Right renal pelvis (tissue), 4 donors: Measurements from ENCODE around the gene LRAT. TPM values are rescaled to one million over a fixed set of nuclear protein-coding genes. Genes with fewer than 3 reads are reported as not detected.
A peak's percentile ranks its signal among the peaks of the same experiment; 100 is the strongest.

Experiments
- DNase-seq, 4 donors: peaks; one replicate each; pipeline ENCODE4 v3.0.0-alpha.2; 2013; ENCODE audit warnings: low read depth in 4 of 4, low spot score in 3 of 4, missing footprints in 1 of 4
- polyA plus RNA-seq, 4 donors: library from polyadenylated mRNA; unstranded; fragments of 120-200 nt; gene quantifications; one replicate each; pipeline ENCODE4 v1.2.1, GENCODE V29; 2013; ENCODE audit not compliant: insufficient read length in 4 of 4

LRAT gene
- polyA plus RNA-seq, 4 donors = 0.68 to 1.8 (median 0.90) TPM

- DNase-seq = no peak
Observed at GRCh38 chr4:154757713-154758112, 13.9 kb downstream of the LRAT start.

- DNase-seq = no peak
Observed at GRCh38 chr4:154760895-154761294, 17.1 kb downstream of the LRAT start.

DNA sequence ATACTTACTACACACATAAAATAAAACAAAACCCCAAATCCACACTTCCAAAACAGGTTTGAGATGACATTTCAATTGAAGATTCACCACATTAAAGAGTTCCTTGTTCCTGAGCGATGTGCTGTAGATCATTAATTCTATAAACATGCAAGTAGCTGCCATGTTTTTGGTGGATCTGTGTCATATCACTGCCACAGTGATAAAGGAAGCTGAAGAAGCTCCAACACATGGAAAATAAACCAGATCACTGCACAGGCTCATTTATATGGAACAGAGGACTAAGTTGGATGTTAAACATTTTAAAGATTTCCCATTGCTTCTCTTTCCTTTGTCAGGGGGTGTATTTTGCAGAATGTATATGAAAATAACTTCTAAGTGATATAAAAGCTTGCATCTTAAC is 34.5 kb downstream of the LRAT start:
- DNase-seq = no peak

DNA sequence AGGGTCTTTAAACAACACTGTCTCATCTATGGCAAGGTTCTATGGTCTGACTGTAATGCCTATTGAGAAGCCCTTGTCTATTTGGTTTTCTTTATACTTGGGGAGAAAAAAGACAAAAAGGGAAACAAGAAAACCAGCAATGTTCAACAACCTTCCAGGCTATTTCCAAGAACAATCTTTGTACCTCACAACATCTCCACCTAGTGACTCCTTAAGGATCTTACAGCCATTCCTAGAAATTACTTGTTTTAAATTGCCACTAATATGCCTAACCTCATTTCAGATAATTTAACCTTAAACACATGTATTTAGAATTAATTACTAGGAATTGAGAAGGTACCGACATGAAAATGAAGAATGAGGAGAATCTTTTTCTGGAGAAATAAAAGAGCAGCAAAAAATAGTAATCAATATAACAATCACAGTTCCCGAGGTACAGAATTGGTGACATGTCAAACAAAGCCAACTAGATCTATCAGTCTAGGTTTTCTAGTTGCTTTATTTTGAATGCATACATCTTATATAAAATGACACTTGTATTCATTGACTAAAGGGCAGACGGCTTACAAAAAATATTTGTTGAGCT is 35.7 kb downstream of the LRAT start:
- peak in 3 of 4 donors; percentile 1 to 8 (median 7) for DNase-seq

DNA sequence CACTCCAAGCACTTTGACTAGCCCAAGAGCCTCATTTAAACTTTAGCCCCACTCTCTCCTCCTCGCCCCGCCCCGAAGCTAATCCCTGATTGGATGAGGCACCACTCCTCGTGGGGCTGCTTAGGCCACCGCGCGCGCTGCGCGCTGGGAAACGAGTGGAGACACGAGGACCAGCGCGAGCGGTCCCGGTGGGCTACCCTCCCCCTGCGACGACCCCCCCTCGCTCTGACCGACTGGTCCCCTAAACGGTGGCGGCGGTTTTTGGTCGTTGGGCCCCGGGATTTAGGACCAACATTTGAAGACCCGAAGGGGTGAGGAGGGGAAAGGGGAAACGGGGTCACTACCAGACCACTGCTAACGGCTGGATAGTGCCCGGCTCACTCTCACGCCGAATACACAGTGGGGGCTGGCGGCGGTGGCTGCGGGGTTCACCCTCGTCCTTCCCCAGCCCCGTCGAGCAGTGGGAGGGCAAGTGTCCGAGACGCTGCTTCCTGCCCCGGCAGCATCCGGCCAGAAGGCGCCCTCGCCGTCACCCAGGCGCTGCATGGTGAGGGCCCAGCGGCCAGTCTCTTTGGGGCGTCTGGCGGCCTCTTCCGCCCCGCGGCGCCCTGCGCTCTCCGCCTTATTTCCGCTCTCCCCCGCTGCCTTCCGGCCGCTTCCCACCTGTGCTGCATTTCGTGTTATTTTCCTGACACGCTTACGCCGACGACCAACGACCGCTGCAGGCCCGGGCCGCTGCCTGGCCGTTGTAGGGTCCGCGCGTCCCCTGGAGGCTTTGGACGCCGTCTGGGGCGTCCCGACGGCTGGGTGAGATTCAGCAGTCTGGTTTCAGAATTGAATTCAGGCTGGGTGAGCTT is 37.6 kb downstream of the LRAT start, which contains the start of gene RBM46:
Gene RBM46 (plus strand): TSS at position 147 of the 857 bp plus-strand sequence. CDS start 15,481 bp downstream, outside the sequence.
- DNase-seq = no peak

DNA sequence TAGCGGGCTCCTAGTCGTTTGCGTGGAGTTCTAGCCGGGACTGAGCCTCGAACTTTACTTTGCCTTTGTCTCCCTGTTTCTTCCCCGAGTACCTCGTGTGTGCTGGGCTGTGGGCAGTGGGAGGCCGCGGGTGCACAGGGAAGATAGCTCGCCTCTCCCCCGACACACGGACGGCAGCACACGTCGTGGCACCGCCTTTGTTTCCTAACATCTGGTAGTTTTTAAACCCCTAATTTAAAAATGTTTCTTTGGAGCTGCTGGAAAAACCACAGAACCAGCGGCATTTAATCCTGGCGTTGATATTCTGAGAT is 38.1 kb downstream of the LRAT start:
- DNase-seq = no peak

Other genes starting within 250 kb of the LRAT start
- gene PLRG1, start 193.6 kb upstream of the LRAT start, polyA plus RNA-seq = 100 to 1,000 TPM; 106 to 120 (median 117) TPM
- 100 to 1,000 TPM in 2 of 4 donors, 1 to 10 TPM in 2; 5.0 to 142 (median 74.5) TPM for gene FGB, start 181.0 kb upstream of the LRAT start, polyA plus RNA-seq
- gene FGA, start 153.3 kb upstream of the LRAT start, polyA plus RNA-seq = 1 to 10 TPM in 1 of 4 donors, under 1 TPM in 3; 0.06 to 1.7 (median 0.39) TPM
- 1 to 10 TPM in 1 of 4 donors, not detected in 3; 1.1 TPM for gene FGG, start 131.3 kb upstream of the LRAT start, polyA plus RNA-seq
- gene RBM46, start 37.3 kb downstream of the LRAT start, polyA plus RNA-seq = under 1 TPM; 0.03 to 0.06 (median 0.05) TPM